Gastroesophageal sphincter (tissue), 3 donors: ENCODE measurements around the gene FRMPD1.

Experiments used
- POLR2AphosphoS5 ChIP-seq: sonication (generic); formaldehyde crosslinking; IDR thresholded peaks from one replicate; pipeline ENCODE4 v1.6.1; 2017; ENCODE audit warnings: antibody characterized with exemption
- TF ChIP-seq, protein P1 (sequence below), 4 experiments: fragments of 200-600 bp in 2 of 4; fragments of 450-650 bp in 2 of 4; sonication (generic) in 1 of 4; IDR thresholded peaks; one replicate each; pipeline ENCODE4 v1.5.1; 2017 to 2019; ENCODE audit warnings: antibody characterized with exemption in 4 of 4, mild to moderate bottlenecking in 2 of 4, moderate library complexity in 2 of 4

- TF ChIP-seq POLR2AphosphoS5, result no peak
- TF ChIP-seq, protein P1, sequence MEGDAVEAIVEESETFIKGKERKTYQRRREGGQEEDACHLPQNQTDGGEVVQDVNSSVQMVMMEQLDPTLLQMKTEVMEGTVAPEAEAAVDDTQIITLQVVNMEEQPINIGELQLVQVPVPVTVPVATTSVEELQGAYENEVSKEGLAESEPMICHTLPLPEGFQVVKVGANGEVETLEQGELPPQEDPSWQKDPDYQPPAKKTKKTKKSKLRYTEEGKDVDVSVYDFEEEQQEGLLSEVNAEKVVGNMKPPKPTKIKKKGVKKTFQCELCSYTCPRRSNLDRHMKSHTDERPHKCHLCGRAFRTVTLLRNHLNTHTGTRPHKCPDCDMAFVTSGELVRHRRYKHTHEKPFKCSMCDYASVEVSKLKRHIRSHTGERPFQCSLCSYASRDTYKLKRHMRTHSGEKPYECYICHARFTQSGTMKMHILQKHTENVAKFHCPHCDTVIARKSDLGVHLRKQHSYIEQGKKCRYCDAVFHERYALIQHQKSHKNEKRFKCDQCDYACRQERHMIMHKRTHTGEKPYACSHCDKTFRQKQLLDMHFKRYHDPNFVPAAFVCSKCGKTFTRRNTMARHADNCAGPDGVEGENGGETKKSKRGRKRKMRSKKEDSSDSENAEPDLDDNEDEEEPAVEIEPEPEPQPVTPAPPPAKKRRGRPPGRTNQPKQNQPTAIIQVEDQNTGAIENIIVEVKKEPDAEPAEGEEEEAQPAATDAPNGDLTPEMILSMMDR (IDR thresholded peaks at IDR 0.05), result no peak
Measured at GRCh38 chr9:37796232-37796631, 145.5 kb downstream of the FRMPD1 start.
